HepG2 (cell line): ENCODE data around the gene SLC25A28. TPM values are rescaled to one million over a fixed set of nuclear protein-coding genes. Genes with fewer than 3 reads are reported as not detected.
A peak's percentile ranks its signal among the peaks of the same experiment; 100 is the strongest.

ENCODE experiments used
- ATAC-seq: fragments of 200-7000 bp; cut with Tn5 transposase; 3 replicates; pipeline ENCODE4 v1.9.1; 2020; ENCODE audit warnings: mild to moderate bottlenecking, moderate library complexity
- Bru-seq: library from RNA; stranded (reverse); fragments of 400-500 nt; gene quantifications from one replicate; lab custom pipeline; 2021; lab: Mats Ljungman, UMichigan
- BruChase-seq, 2 experiments: library from RNA; stranded (reverse); fragments of 400-500 nt; gene quantifications; one replicate each; lab custom pipeline; 2021; lab: Mats Ljungman, UMichigan
- BruUV-seq: library from RNA; stranded (reverse); fragments of 400-500 nt; replicated peaks from 2 replicates; lab custom pipeline; 2021; lab: Mats Ljungman, UMichigan
- CTCF ChIA-PET: fragments of 300-600 bp; formaldehyde crosslinking; extraction: SDS; loops from one replicate; lab custom pipeline; 2021; ENCODE audit warnings: low total read pairs, inconsistent platforms, low intra/inter-chr PET ratio; lab: Yijun Ruan, JAX
- POLR2A ChIA-PET: fragments of 350-600 bp; sonication (Branson Sonifier 250); formaldehyde crosslinking; loops from one replicate; lab custom pipeline; 2020; ENCODE audit warnings: antibody characterized with exemption, inconsistent platforms; lab: Yijun Ruan, JAX
- DNase-seq: peaks from one replicate; pipeline ENCODE4 v3.0.0-alpha.2; 2015; ENCODE audit warnings: low spot score
- FAIRE-seq: peaks from 3 replicates; lab custom pipeline; 2011; peaks lifted over from hg19 to GRCh38; lab: Jason Lieb, UNC
- H2AFZ ChIP-seq: one replicate; pipeline ENCODE4 v1.6.1; 2011; ENCODE audit warnings: low read length, inconsistent platforms
- H3K27ac ChIP-seq: fragments of 300-600 bp; 3 replicates; pipeline ENCODE4 v1.8.0; 2011; ENCODE audit warnings: mixed run types, mild to moderate bottlenecking, mixed read lengths, low read length, inconsistent platforms; ENCODE audit not compliant: insufficient read depth; ENCODE audit errors: extremely low read length
- H3K27me3 ChIP-seq, 2 experiments: fragments of 200-600 bp in 1 of 2; 2 replicates in 1 of 2; 3 replicates in 1 of 2; pipeline versions ENCODE4 v1.6.0 to v1.8.0; 2011; ENCODE audit warnings: low read length in 2 of 2, mild to moderate bottlenecking in 2 of 2, moderate library complexity in 2 of 2, inconsistent platforms in 1 of 2; ENCODE audit not compliant: insufficient read depth in 2 of 2, control insufficient read depth in 1 of 2
- H3K36me3 ChIP-seq, 2 experiments: fragments of 200-600 bp in 1 of 2; replicated peaks in 1 of 2; 2 replicates in 1 of 2; 3 replicates in 1 of 2; pipeline versions ENCODE4 v1.5.1 to v1.8.0; 2011; ENCODE audit warnings: low read length in 2 of 2, inconsistent platforms in 1 of 2; ENCODE audit not compliant: insufficient read depth in 2 of 2, control insufficient read depth in 1 of 2
- H3K4me1 ChIP-seq: 2 replicates; pipeline ENCODE4 v1.5.1; 2012; ENCODE audit warnings: low read length, inconsistent platforms; ENCODE audit not compliant: insufficient read depth
- H3K4me2 ChIP-seq: 2 replicates; pipeline ENCODE4 v1.6.0; 2011; ENCODE audit warnings: low read depth, low read length, inconsistent platforms
- H3K4me3 ChIP-seq, 3 experiments: fragments of 200-600 bp in 1 of 3; sonication (generic), shearing (Covaris generic) in 1 of 3; replicated peaks in 1 of 3; 2 replicates each; pipeline ENCODE4 v1.5.1; 2011 to 2016; ENCODE audit warnings: low read length in 3 of 3, inconsistent platforms in 2 of 3, low read depth in 2 of 3, mild to moderate bottlenecking in 2 of 3, control low read depth in 1 of 3, mixed read lengths in 1 of 3; ENCODE audit not compliant: insufficient read depth in 1 of 3
- H3K79me2 ChIP-seq: one replicate; pipeline ENCODE4 v1.6.1; 2011; ENCODE audit warnings: low read length, inconsistent platforms; ENCODE audit not compliant: insufficient read depth
- H3K9ac ChIP-seq: 2 replicates; pipeline ENCODE4 v1.6.0; 2011; ENCODE audit warnings: mild to moderate bottlenecking, low read depth, low read length, inconsistent platforms; ENCODE audit not compliant: insufficient read depth
- H3K9me3 ChIP-seq: 2 replicates; pipeline ENCODE4 v1.5.1; 2012; ENCODE audit warnings: mild to moderate bottlenecking, low read length
- H4K20me1 ChIP-seq: 2 replicates; pipeline ENCODE4 v1.6.0; 2011; ENCODE audit warnings: inconsistent platforms, mild to moderate bottlenecking, low read length, moderate library complexity; ENCODE audit not compliant: insufficient read depth
- CREB1 ChIP-seq, 2 experiments: fragments of 450-650 bp in 1 of 2; IDR thresholded peaks; 2 replicates each; pipeline ENCODE4 v1.6.1; 2016 to 2017; ENCODE audit warnings: control low read depth in 1 of 2, mild to moderate bottlenecking in 1 of 2, missing compliant biosample characterization in 1 of 2, missing genetic modification characterization in 1 of 2
- ETV6 ChIP-seq: sonication (generic); formaldehyde crosslinking; conservative IDR thresholded peaks from 2 replicates; pipeline ENCODE4 v1.4.0; 2020; ENCODE audit warnings: missing genetic modification reagents
- HNRNPLL ChIP-seq: fragments of 200-400 bp; formaldehyde crosslinking; IDR thresholded peaks from 2 replicates; pipeline ENCODE4 v1.6.1; 2017; ENCODE audit warnings: mild to moderate bottlenecking, low read depth, low read length; ENCODE audit not compliant: poor library complexity, severe bottlenecking
- NFYC ChIP-seq: IDR thresholded peaks from 2 replicates; pipeline ENCODE4 v1.6.1; 2016; ENCODE audit warnings: missing genetic modification reagents, missing compliant biosample characterization
- RFX1 ChIP-seq: fragments of 450-650 bp; IDR thresholded peaks from 2 replicates; pipeline ENCODE4 v1.6.1; 2017
- SP1 ChIP-seq, 2 experiments: fragments of 450-650 bp in 1 of 2; sonication (generic) in 1 of 2; formaldehyde crosslinking in 1 of 2; IDR thresholded peaks; 2 replicates each; pipeline versions ENCODE4 v1.4.0 to v1.6.1; 2016 to 2020; ENCODE audit warnings: missing genetic modification reagents in 1 of 2
- SP2 ChIP-seq: sonication (generic); formaldehyde crosslinking; IDR thresholded peaks from 2 replicates; pipeline ENCODE4 v1.5.1; 2020; ENCODE audit warnings: mild to moderate bottlenecking, missing genetic modification reagents
- TBX3 ChIP-seq: fragments of 450-650 bp; IDR thresholded peaks from 2 replicates; pipeline ENCODE4 v1.6.1; 2017; ENCODE audit warnings: antibody characterized with exemption, mild to moderate bottlenecking, inconsistent platforms, borderline replicate concordance
- ZNF382 ChIP-seq: sonication (generic); formaldehyde crosslinking; IDR thresholded peaks from 2 replicates; pipeline ENCODE4 v1.5.0; 2020; ENCODE audit warnings: missing genetic modification reagents, mild to moderate bottlenecking, borderline replicate concordance
- ZNF660 ChIP-seq: sonication (generic); formaldehyde crosslinking; IDR thresholded peaks from 2 replicates; pipeline ENCODE4 v1.5.1; 2020; ENCODE audit warnings: mild to moderate bottlenecking, low read depth, missing genetic modification reagents, borderline replicate concordance
- ZNF768 ChIP-seq: sonication (generic); formaldehyde crosslinking; IDR thresholded peaks from 2 replicates; pipeline ENCODE4 v1.4.0; 2020; ENCODE audit warnings: missing genetic modification reagents
- ZNF780A ChIP-seq: sonication (generic); formaldehyde crosslinking; IDR thresholded peaks from 2 replicates; pipeline ENCODE4 v1.8.0; 2022; ENCODE audit warnings: mild to moderate bottlenecking, missing genetic modification reagents, moderate library complexity
- WGBS: methylation state at CpG from one replicate; pipeline ENCODE4 v1.1.6; 2017; ENCODE audit warnings: low lambda C conversion rate; 5-methylcytosine and 5-hydroxymethylcytosine counted together
- in situ Hi-C: cut with HindIII; loops from 2 replicates; pipeline ENCODE4 v1.10.0; 2017; ENCODE audit warnings: low pct_unique_long_range_greater_than_20kb; ENCODE audit not compliant: extremely low pct_ligation_motif_present
- intact Hi-C: fragments of 100-400 bp; cut with micrococcal nuclease; formaldehyde crosslinking; loops from one replicate; pipeline ENCODE4 v1.10.0; 2022; ENCODE audit not compliant: unreplicated experiment
- long read RNA-seq, 2 experiments: library from RNA in 1 of 2; library from polyadenylated mRNA in 1 of 2; stranded (forward) in 1 of 2; unstranded in 1 of 2; transcript quantifications; one replicate each; pipeline ENCODE4 v2.0.0, GENCODE V29; 2019 to 2022
- polyA minus RNA-seq, 3 experiments: library from RNA; depleted of rRNA, polyadenylated mRNA; stranded (reverse); fragments of >200 nt; gene quantifications; 2 replicates each; pipeline ENCODE4 v1.2.3, GENCODE V29; 2011; ENCODE audit warnings: low replicate concordance in 1 of 3
- polyA plus RNA-seq, 8 experiments: library from polyadenylated mRNA; depleted of rRNA in 3 of 8; stranded (reverse) in 7 of 8; unstranded in 1 of 8; fragments of >200 nt; fragmentation: Illumina TruSeq in 4 of 8; extraction: Trizol in 4 of 8; gene quantifications; 2 replicates each; pipeline versions ENCODE4 v1.2.1 to v1.2.3, GENCODE V29; 2011 to 2016; ENCODE audit warnings: low read depth in 4 of 8, missing spikeins in 1 of 8, mixed read lengths in 1 of 8; ENCODE audit not compliant: insufficient read depth in 1 of 8
- total RNA-seq, 5 experiments: library from RNA; depleted of rRNA; stranded (reverse); fragments of >200 nt; fragmentation: Illumina TruSeq; extraction: Trizol; gene quantifications; 2 replicates each; pipeline ENCODE4 v1.2.3, GENCODE V29; 2016; ENCODE audit warnings: low read depth in 1 of 5
- TF ChIP-seq, protein P1 (sequence below): sonication (generic); formaldehyde crosslinking; IDR thresholded peaks from 2 replicates; pipeline ENCODE4 v1.4.0; 2020; ENCODE audit warnings: missing genetic modification reagents
- TF ChIP-seq, protein P2 (sequence below): sonication (generic); formaldehyde crosslinking; IDR thresholded peaks from 2 replicates; pipeline ENCODE4 v1.8.1; 2023; ENCODE audit warnings: missing genetic modification reagents, inconsistent platforms, borderline replicate concordance

SLC25A28 gene
- total RNA-seq (2016; rRNA removed; fragmentation: Illumina TruSeq; extraction: Trizol): 7.5 and 15.2 TPM in 2 replicates
- 5.1 and 6.8 TPM in 2 replicates for total RNA-seq (2016; cell fraction: cytosol; rRNA removed; fragmentation: Illumina TruSeq; extraction: Trizol; ENCODE audit: low read depth)
- 9.3 and 17.7 TPM in 2 replicates for total RNA-seq (2016; cell fraction: insoluble cytoplasmic fraction; rRNA removed; fragmentation: Illumina TruSeq; extraction: Trizol)
- total RNA-seq (2016; cell fraction: membrane; rRNA removed; fragmentation: Illumina TruSeq; extraction: Trizol): 10.0 and 10.5 TPM in 2 replicates
- 21.1 and 22.5 TPM in 2 replicates for total RNA-seq (2016; cell fraction: nucleus; rRNA removed; fragmentation: Illumina TruSeq; extraction: Trizol)
- 41.0 and 48.5 TPM in 2 replicates for polyA plus RNA-seq (2011; rRNA removed)
- 15.0 and 16.1 TPM in 2 replicates for polyA plus RNA-seq (2011; cell fraction: cytosol; rRNA removed)
- polyA plus RNA-seq (2011; cell fraction: nucleus; rRNA removed): 109 and 122 TPM in 2 replicates
- 17.1 and 20.2 TPM in 2 replicates for polyA plus RNA-seq (2012)
- 7.0 and 7.2 TPM in 2 replicates for polyA plus RNA-seq (2016; cell fraction: cytosol; fragmentation: Illumina TruSeq; extraction: Trizol; ENCODE audit: low read depth)
- 13.2 and 14.7 TPM in 2 replicates for polyA plus RNA-seq (2016; cell fraction: insoluble cytoplasmic fraction; fragmentation: Illumina TruSeq; extraction: Trizol; ENCODE audit: low read depth)
- polyA plus RNA-seq (2016; cell fraction: membrane; fragmentation: Illumina TruSeq; extraction: Trizol; ENCODE audit: low read depth): 10.4 and 11.7 TPM in 2 replicates
- 79.4 and 79.5 TPM in 2 replicates for polyA plus RNA-seq (2016; cell fraction: nucleus; fragmentation: Illumina TruSeq; extraction: Trizol; ENCODE audit: insufficient read depth, low read depth)
- polyA minus RNA-seq (2011; rRNA and poly(A)+ RNA removed; ENCODE audit: low replicate concordance): 22.7 and 72.0 TPM in 2 replicates
- polyA minus RNA-seq (2011; cell fraction: cytosol; rRNA and poly(A)+ RNA removed): 6.4 and 7.2 TPM in 2 replicates
- polyA minus RNA-seq (2011; cell fraction: nucleus; rRNA and poly(A)+ RNA removed): 23.7 and 24.9 TPM in 2 replicates
- Bru-seq, nascent RNA: percentile 86 among the genes with signal in this experiment
- BruChase-seq, experiment 1, labeled RNA remaining after a 6-hour chase: percentile 82 among the genes with signal in this experiment
- percentile 83 among the genes with signal in this experiment for BruChase-seq, experiment 2, labeled RNA remaining after a 2-hour chase
- long read RNA-seq, experiment 1, partial matches to known transcripts: 0 of 3 reads
- long read RNA-seq, experiment 1, other reads (novel, unspliced or antisense): 3 of 3 reads
- long read RNA-seq, experiment 2, transcript SLC25A28-201 (4 exons, 1,451 nt): major isoform, 27 of 37 reads
- long read RNA-seq, experiment 2, partial matches to known transcripts: 4 of 37 reads
- long read RNA-seq, experiment 2, other reads (novel, unspliced or antisense): 4 of 37 reads

DNA sequence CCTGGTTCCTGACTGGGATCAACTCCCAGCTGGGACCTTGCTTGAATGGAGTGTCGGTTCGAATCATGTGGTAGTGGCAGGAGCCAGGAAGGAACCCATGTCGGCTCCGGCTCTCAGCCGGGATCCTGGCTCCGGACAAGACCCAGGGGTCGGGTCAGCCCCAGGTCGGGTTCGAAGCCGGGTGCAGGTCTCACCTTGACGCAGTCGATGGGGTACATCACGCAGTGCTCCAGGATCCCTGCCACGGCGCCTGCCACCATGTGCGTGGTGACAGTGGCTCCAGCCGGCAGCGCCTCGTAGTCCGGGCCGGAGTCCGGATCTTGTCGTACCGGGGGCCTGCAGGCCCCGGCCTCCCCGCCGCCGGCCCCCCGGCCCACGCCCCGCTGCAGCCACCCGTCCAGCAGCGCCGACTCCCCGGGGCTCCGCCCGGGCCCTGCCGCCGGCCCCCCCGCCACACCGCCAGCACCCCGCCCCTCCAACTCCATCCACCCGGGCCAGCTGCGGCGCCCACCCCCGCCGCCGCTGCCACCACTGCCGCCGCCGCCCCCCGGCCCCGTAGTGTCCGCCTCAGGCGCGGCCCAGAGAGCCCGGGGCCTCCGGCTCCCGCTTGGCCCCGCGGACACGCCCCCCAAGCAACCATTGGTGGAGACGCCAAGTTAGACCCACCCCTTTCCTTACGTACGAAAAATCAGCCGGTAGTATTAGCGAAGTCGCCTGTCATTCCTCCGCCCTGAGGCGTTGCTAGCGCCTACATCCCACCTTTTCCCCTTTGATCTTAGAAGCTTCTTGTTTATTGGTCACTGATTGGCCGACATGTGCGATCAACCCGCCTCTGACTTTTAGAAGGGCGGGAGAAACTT is at the start of gene SLC25A28:
TSS of gene SLC25A28 (minus strand) at position 589 of the 860 bp plus-strand sequence. CDS start at position 485, 104 bp downstream.
- peak within 1 kb of the TSS; percentile 95 for H3K4me2 ChIP-seq
- peak within 1 kb of the TSS; percentile 90 for H3K9ac ChIP-seq
- CTCF ChIA-PET: no interaction called here
- peaks cover 35% of the 10 kb centered on the region for H3K79me2 ChIP-seq
- DNase-seq (peak; percentile 100), ATAC-seq (peak; percentile 80; the same call in 2 of the 3 replicates), FAIRE-seq (peak; percentile 98)
- peaks cover 1 to 7% of the 10 kb centered on the region in 2 experiments; a peak in 3 of 5 replicates for H3K36me3 ChIP-seq
- no TSS peak for BruUV-seq
- H3K4me1 ChIP-seq: peaks cover 41% of the 10 kb centered on the region
- no peak within 1 kb of the TSS for H2AFZ ChIP-seq
- POLR2A ChIA-PET: interaction anchor here (0.7 to 5.4 kb wide), 16 partner anchors 7 to 419 kb away, joined by 3 to 63 read pairs (median 4); partner anchors contain the start of genes COX15, CUTC, ENTPD7 and GOT1
- H4K20me1 ChIP-seq: peaks cover 5% of the 10 kb centered on the region; the same call in 1 of the 2 replicates
- no peaks in the 10 kb centered on the region; a peak in 1 of 5 replicates for H3K27me3 ChIP-seq
- intact Hi-C loops: loop anchor here (2.0 to 5.0 kb wide), 2 partner anchors 39 to 392 kb away; partner anchors contain the start of gene ENTPD7
- peak within 1 kb of the TSS; percentile 95 for H3K27ac ChIP-seq
- no peaks in the 10 kb centered on the region for H3K9me3 ChIP-seq
- 0% methylated on average over 33 of the region's 75 CpGs for whole genome bisulfite sequencing
- H3K4me3 ChIP-seq: peak within 1 kb of the TSS; percentile 83 to 95 (median 87)
- in situ Hi-C loops: loop anchor here (10.0 kb wide), 2 partner anchors 55 to 95 kb away; no protein-coding TSS in a partner anchor
- TF ChIP-seq HNRNPLL: peak; percentile 5
- peak; percentile 98 for TF ChIP-seq TBX3
- TF ChIP-seq ZNF382 (CRISPR knock-in tag): no peak
- no peak for TF ChIP-seq ETV6
- TF ChIP-seq, protein P1, sequence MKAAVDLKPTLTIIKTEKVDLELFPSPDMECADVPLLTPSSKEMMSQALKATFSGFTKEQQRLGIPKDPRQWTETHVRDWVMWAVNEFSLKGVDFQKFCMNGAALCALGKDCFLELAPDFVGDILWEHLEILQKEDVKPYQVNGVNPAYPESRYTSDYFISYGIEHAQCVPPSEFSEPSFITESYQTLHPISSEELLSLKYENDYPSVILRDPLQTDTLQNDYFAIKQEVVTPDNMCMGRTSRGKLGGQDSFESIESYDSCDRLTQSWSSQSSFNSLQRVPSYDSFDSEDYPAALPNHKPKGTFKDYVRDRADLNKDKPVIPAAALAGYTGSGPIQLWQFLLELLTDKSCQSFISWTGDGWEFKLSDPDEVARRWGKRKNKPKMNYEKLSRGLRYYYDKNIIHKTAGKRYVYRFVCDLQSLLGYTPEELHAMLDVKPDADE (CRISPR knock-in tag): no peak
- TF ChIP-seq SP1 (IDR thresholded peaks at IDR 0.05): peak; percentile 83
- TF ChIP-seq SP1 (CRISPR knock-in tag; IDR thresholded peaks at IDR 0.05): peak; percentile 95
- TF ChIP-seq NFYC: peak; percentile 93
- TF ChIP-seq RFX1: peak; percentile 35; the same call in 1 of the 2 replicates
- peak; percentile 89 for TF ChIP-seq CREB1 (IDR thresholded peaks at IDR 0.05)
- TF ChIP-seq CREB1 (CRISPR knock-in tag; IDR thresholded peaks at IDR 0.05): peak; percentile 93
- no peak for TF ChIP-seq ZNF780A
- peak; percentile 11; the same call in 1 of the 2 replicates for TF ChIP-seq ZNF768
- no peak for TF ChIP-seq ZNF660 (CRISPR knock-in tag)
- TF ChIP-seq SP2: peak; percentile 94
- TF ChIP-seq, protein P2, sequence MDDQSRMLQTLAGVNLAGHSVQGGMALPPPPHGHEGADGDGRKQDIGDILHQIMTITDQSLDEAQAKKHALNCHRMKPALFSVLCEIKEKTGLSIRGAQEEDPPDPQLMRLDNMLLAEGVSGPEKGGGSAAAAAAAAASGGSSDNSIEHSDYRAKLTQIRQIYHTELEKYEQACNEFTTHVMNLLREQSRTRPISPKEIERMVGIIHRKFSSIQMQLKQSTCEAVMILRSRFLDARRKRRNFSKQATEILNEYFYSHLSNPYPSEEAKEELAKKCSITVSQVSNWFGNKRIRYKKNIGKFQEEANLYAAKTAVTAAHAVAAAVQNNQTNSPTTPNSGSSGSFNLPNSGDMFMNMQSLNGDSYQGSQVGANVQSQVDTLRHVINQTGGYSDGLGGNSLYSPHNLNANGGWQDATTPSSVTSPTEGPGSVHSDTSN: no peak; the same call in 1 of the 2 replicates
